ENCODE data around the gene AKT1S1.

GRCh38 chr19:49887665-49888509 is 10.7 kb upstream of the AKT1S1 start:
- TF ChIP-seq CTCF (IDR thresholded peaks at IDR 0.05) (no peak), POLR2A (IDR thresholded peaks at IDR 0.05; ENCODE audit: low read depth) (no peak), EP300 (IDR thresholded peaks at IDR 0.05) (no peak), POLR2AphosphoS5 (IDR thresholded peaks at IDR 0.05) (no peak)

Data from esophagus muscularis mucosa (tissue), 4 donors.